Stimulated activated CD4-positive, alpha-beta T cell treated with anti-CD3 and anti-CD28 coated beads, Interleukin-1b, Interleukin-23, amount 100 ng/mL, for 24 hours (primary cell): ENCODE measurements around the gene REP15.
"Not testable (repeated sequence)": the region's sequence is repeated elsewhere in the genome, so short reads cannot be mapped to it uniquely, and the experiment has no call there.

Experiments used
- DNase-seq, 4 experiments: peaks; one replicate each; pipeline ENCODE4 v3.0.0-alpha.2; 2020; ENCODE audit warnings: low read depth in 4 of 4, low spot score in 1 of 4

The REP15 gene

GRCh38 chr12:27696293-27696652, at the start of gene REP15:
Gene REP15 (plus strand): TSS chr12:27696447. CDS start chr12:27696563, 116 bp downstream.
- DNase-seq = no peak

DNA sequence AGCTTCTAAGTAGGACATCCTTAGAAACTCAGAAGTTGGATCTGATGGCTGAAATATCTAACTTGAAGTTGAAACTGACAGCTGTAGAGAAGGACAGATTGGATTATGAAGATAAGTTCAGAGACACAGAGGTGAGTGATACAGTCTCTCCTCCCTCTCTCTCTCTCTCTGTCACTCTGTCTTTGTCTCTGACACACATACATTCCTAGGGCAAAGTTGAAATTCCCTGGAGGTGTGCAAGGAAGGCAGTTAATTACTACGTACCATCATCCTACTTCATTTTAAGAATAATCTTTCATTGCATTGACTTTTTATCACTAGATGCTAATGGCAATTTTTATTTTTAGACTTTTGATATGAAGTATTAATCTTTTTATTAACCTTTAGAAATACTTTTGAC, 46.2 kb upstream of the REP15 start:
- no peak for DNase-seq

DNA sequence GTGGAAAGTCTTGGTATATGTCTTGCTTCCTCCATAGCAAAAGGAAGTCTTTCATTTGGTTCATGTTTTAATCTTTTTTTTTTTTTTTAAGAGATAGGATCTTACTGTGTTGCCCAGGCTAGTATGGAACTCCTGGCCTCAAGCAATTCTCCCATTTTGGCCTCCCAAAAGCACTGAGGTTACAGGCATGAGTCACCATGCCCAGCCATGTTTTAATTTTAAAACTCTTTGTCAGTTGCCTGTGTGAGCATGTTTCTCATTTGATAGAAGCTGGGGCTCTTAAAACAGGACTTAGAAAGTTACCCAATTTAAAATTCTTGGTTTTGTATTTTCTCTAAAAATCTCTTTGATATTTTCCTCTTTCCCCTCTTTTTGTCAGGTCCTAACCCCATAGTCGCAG, 45.0 kb upstream of the REP15 start:
- no peak for DNase-seq

DNA sequence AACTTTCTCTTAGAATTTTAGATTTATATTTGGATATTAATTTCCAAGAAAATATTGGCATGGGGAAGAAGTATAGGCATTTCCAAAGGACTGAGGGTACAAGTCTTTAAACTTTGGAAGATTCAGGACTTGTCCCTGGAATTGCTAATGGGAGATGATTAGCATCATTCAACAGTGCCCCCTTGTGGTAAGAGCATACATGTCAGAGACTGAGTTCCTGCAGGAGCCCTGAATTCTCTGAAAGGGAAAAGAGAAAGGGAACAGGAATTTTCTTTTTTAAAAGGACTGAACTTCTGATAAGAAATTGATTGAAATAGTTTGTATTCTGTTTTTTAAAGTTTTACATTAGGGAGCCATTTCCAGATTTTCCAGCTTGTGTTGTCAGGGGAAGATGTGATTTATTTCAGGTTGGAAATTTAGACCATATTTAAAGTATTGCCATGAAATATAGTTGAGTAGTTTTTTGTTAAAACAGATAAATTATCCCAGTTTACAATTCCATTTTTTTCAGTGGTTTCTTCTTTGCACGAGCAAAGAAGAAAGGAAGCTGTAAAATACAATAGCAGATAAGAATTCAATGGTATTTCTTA, 44.0 kb upstream of the REP15 start:
- peak in 3 of 4 experiments; percentile 2 to 37 (median 8) for DNase-seq

- no peak for DNase-seq
These were observed 42.6 kb upstream of the REP15 start for GRCh38 chr12:27653661-27654060.

DNA sequence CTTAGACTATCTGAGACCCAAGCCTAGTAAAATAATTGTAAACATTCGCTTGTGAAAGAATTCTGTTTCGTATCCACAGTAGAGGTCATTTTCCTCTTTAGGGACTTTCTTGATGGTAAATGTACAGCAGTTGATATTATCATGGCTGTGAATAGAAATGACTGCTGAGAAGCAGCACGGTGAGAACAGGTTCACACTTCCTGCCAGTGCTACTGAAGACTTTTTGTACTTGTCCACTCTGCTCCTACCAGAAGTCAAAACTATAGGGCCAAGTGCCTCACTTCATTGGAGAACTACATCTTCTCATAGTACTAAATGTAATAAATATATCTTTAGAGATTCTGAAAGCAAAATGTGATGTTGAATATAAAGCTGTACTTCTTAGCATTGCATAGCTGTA, 40.8 kb upstream of the REP15 start:
- not testable (repeated sequence) for DNase-seq

DNA sequence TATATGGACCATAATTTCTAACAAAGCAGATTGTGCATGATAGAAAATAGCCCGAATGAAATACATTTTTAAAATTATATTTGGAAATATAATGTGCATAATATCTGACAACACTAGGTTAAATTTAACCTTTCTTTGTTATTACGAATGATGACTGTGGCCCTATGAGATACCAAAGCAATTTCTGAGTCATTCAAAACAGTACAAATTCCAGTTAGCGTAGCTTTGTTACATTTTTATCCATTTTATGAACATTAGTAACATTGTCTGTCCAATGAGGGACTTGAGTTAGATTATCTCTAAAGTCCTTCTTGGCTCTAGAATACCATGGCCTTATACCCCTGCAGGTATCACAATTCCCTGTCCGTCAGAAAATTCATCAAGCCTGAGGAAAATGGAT, 39.0 kb upstream of the REP15 start:
- no peak for DNase-seq

DNA sequence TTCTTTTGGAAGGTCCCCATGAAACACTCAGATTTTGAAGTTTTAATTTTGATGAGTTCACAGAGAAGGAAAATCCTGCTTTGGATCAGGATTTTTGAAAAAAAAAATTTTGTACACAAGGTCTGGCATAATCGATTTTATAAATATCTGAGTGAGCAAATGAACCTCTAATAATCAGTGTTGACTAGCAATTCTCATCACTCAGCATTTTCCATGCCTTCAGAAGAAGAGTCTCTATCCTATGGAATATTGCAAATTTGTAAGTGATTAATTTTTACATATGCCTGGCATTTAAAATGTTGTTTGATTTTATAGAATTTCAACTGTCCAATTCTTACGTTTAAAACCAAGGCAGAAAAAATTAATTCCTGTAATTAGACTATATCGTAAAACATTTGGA, 30.5 kb upstream of the REP15 start:
- DNase-seq = no peak

- no peak for DNase-seq
These were observed 29.7 kb upstream of the REP15 start for GRCh38 chr12:27666510-27666909.

- DNase-seq = no peak
These were observed 28.7 kb upstream of the REP15 start for GRCh38 chr12:27667540-27667939.

DNA sequence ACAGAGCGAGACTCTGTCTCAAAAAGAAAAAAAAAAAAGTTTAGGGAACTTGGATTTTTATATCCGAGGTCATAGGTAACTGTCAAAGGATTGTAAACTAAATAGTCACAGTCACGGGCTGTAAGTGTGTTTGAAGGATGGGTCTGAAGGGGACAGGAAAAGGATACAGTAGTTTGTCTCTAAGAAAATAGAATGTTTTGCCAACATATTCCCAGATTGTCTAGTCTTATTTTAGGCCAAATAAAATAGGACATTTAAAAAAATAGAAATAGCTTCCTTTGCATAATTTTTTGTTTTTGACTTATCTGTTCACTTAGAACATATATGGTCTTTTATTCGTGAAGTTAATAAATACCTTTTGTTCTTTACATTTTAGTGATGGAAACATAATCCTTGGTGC, 24.2 kb upstream of the REP15 start:
- no peak for DNase-seq

GRCh38 chr12:27672643-27673042, 23.6 kb upstream of the REP15 start:
- no peak for DNase-seq

GRCh38 chr12:27673101-27673718, 23.0 kb upstream of the REP15 start:
- DNase-seq = no peak

GRCh38 chr12:27674989-27675388, 21.3 kb upstream of the REP15 start:
- DNase-seq = no peak

DNA sequence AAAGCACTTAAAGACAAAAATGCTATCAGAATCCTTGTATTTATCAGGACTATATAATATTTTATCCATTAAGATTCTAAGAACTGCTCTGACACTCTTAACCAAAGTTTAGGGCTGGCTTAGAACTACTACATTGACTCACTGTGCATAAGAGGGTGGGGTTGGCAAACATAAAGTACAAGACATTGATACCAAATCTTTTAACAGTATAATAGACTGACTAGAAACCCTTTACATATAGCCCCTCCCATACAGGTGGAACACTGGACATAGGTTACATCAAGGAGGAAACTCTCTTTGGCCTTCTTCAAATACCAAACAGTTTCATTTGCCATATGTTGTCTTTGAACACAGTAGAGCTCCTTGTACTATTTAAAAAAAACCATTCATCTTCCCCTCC, 15.6 kb upstream of the REP15 start:
- no peak for DNase-seq

- DNase-seq = no peak
These were observed 13.7 kb upstream of the REP15 start for GRCh38 chr12:27682534-27682933.

DNA sequence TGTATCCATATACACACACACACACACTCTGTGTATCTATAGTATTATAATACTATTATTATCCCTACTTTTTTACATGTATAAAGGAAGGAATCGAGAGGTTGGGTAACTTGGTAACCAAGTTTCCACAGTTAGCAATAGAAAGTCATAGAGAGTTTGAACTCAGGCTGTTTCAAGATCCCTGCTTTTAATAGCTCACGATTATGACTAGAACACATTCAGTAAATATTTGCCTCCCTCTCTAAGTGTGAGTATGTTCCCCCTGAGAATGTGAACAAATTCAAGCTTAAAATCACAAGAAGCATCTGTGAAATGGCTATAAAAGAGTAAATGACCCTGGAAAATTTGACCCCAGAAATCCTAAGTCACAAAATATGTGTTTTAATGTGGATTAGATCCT, 11.0 kb upstream of the REP15 start:
- DNase-seq = no peak

DNA sequence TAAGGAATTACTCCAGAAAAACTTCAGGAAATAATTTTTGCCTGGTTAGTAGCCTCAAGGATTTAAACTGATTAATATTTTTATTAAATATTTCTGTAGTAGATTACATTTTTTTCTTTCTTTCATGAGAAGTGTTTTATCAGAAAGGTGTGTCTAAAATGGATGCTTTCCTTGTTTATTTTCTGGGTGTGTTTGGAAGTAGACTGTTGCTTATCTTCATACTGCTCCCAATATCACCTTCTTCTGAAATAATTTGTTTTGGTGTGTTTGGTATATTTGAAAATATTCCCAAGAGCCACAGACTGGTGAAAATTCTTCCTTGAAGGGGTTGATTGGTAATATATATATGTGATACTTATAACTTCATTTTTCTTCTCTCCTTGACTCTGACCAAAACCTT, 10.1 kb upstream of the REP15 start:
- no peak for DNase-seq

GRCh38 chr12:27688671-27689070, 7.6 kb upstream of the REP15 start:
- no peak for DNase-seq

DNA sequence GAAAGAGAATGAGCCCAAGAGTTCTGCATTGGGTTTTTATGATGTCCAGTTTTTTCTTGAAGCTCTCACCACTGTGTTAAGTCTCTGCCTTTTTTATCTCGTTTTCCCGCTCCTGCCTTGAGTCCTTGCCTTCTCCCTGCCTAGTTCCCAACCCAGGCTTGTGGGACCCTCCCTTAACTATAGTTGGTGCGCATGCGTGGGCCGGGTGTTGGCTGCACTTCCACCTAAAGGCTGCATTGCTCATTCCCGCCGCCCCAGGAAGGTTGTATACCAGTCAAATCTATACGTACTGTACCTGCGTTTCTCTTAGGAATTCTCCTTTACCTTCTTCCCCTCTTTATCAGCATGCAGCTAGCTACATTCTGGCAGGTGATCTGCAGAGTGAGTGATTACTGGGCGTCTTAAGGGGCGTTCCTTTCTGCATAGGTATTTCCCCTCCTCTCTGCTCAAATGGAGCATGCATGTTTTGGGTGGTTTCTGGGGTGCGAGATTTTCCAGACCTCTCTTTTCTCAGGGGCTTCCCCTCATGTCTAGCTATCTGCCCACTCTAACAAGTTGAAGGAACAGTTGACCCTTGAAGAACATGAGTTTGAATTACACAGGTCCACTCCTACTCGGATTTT, 6.6 kb upstream of the REP15 start:
- no peak for DNase-seq

- no peak for DNase-seq
These were observed 2.8 kb upstream of the REP15 start for GRCh38 chr12:27693403-27693802.

GRCh38 chr12:27695556-27696292, 523 bp upstream of the REP15 start:
- DNase-seq = no peak
